ENCODE data around the gene POMGNT1.

Gene POMGNT1

GRCh38 chr1:46152016-46152415 lies 46.2 kb downstream of the POMGNT1 start:
- no peak for DNase-seq

- DNase-seq = no peak
These were observed 48.1 kb downstream of the POMGNT1 start for GRCh38 chr1:46150085-46150484.

GRCh38 chr1:46148318-46148717 lies 49.9 kb downstream of the POMGNT1 start:
- DNase-seq = no peak

Measured in stimulated activated CD4-positive, alpha-beta T cell treated with anti-CD3 and anti-CD28 coated beads, Interleukin-4, amount 100 ng/mL, for 24 hours (primary cell).